GM03348 (cell line): Measurements from ENCODE around the gene LRRC46.

ENCODE experiments used
- DNase-seq: peaks from one replicate; pipeline ENCODE4 v3.0.0; 2012; ENCODE audit warnings: low spot score

Gene LRRC46

DNA sequence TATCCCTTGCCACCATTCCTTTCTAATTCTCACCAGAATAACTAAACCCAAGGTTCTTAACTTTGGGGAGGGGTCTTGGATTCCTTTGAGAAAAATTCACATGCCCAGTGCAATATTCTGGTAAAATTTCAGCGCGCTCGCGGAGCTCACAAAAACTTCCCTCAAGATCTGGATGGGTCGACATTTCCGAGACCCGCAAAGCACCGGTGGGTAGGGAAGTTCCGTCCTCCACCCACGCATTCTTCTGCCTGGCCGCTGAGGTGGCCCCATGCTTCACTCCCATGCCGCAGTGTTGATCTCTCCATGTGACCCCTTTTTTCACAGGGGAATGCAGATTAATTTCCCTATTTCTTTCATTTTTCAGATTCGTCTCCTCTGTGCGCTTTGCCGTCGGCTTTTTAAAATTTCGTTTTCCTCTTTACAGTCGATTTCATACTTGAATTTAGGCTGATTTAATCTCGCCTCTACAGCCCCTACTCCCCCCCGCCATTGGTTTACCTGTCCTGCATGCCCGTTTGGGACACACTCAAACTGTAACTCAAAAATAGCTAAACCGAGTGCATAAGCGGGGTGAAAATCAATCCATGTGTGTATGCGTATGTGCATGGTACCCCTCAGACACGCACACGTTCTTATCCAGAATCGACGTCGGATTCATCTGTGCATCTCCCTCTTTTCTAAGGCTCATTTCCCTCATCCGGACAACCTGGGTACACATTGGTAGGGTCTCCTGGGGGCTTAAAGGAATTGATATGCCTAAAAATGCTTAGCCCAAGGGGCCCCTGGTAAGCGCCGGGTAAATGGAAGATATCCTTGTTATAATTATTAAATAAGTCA lies 20.9 kb downstream of the LRRC46 start:
- no peak for DNase-seq

GRCh38 chr17:47853616-47854015 lies 22.1 kb downstream of the LRRC46 start:
- DNase-seq, result no peak

DNA sequence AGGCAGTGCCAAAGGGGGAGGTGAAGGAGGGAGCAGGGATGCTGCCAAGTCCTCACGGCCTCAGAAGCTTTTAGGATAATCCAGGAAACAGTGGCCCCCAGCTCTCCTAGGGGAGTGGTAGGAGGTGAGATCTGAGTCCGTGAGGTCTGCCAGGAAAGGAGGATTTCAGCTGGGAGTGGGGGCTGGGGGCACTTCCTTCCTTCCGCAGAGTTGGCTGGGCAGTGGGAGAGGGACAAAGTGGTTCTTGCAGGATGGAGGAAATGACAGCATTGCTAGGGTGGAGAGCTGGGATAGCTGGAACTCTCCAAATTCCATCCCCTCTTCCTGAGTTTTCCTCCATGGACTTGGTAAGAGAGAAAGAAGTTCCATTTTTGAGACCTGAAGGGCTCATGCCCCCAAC lies 24.3 kb downstream of the LRRC46 start:
- DNase-seq, result no peak

GRCh38 chr17:47856830-47857229 lies 25.4 kb downstream of the LRRC46 start:
- no peak for DNase-seq

GRCh38 chr17:47857551-47858455 lies 26.3 kb downstream of the LRRC46 start:
- no peak for DNase-seq

- no peak for DNase-seq
Measured at GRCh38 chr17:47860386-47860785, 28.9 kb downstream of the LRRC46 start.

GRCh38 chr17:47862621-47863440 lies 31.4 kb downstream of the LRRC46 start:
- peak; percentile 84 for DNase-seq

GRCh38 chr17:47864791-47865216 lies 33.3 kb downstream of the LRRC46 start:
- peak; percentile 22 for DNase-seq

- DNase-seq, result no peak
Measured at GRCh38 chr17:47866941-47867340, 35.5 kb downstream of the LRRC46 start.

GRCh38 chr17:47867813-47868533 lies 36.5 kb downstream of the LRRC46 start:
- no peak for DNase-seq

GRCh38 chr17:47869114-47869513 lies 37.6 kb downstream of the LRRC46 start:
- no peak for DNase-seq

- no peak for DNase-seq
Measured at GRCh38 chr17:47870056-47870455, 38.6 kb downstream of the LRRC46 start.

DNA sequence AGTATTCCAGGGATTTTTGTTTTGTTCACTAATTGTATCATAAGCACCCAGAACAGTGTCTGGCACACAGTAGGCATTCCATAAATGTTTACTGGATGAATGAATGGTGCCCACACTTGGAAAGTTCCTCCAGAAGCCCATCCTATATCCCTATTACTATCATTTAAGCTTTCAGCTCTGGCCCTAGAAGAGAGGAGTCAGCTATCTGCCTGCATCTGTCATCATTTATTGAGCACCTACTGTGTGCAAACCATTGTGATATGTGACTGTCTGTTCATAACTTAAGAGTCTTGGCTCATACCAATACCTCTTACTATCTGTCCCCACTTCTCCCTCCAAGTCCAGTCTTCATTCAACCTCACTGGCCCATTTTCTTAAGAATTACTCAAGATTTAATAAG lies 39.6 kb downstream of the LRRC46 start:
- DNase-seq, result no peak

- DNase-seq, result peak; percentile 52
Measured at GRCh38 chr17:47872019-47872650, 40.7 kb downstream of the LRRC46 start.

GRCh38 chr17:47872651-47873161 lies 41.2 kb downstream of the LRRC46 start:
- peak; percentile 25 for DNase-seq

GRCh38 chr17:47873200-47874090 lies 42.0 kb downstream of the LRRC46 start:
- no peak for DNase-seq

DNA sequence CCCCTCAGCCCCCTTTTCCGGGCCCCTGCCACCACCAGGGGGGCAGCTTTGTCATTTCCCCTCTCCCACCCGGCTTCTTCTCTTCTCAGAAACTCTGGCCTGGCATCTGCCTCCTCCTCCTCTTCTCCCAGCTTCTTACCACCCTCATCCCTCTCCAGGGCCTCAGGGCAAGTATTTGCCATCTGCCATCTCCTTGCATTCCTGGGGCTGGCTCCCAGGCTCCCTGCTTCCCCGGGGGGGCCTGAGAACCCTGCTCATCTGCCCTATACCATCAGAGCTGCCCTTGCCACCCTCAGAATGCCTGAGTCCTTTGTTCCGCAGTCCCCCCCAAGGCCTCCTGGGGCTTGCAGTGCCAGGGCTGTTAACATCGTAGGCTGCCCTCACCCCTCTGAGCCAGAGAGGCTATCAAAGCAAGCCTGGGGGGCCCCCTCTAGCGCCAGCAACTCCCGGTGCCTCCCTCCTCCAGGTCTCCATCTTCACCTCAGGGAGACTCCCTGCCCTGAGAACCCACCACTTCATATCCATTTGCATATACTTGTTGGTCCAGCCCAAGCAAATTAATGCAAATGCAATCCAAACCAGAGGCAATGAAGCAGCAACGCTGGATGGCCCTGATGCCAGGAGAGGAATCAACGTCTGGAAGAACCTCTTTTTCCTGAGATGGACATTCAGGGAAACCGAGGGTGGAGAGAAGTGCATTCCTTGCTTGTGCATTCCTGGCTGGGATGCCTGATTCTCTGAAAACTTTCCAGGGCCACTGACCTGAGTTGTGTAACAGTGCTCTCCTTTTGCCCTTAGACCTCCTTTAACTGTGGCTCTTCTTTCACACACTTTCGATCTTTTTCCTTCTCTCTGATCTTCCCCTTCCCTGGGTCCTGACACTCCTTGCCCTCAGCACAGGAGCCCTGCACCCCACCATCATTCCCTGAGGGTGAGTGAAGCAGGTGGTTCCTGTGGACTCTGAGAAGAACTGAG lies 43.8 kb downstream of the LRRC46 start:
- DNase-seq, result no peak

- DNase-seq, result no peak
Measured at GRCh38 chr17:47877368-47878034, 46.0 kb downstream of the LRRC46 start.
